ENCODE measurements around the gene MBLAC1.
"Not testable (repeated sequence)": the region's sequence is repeated elsewhere in the genome, so short reads cannot be mapped to it uniquely, and the experiment has no call there.

MBLAC1 gene

DNA sequence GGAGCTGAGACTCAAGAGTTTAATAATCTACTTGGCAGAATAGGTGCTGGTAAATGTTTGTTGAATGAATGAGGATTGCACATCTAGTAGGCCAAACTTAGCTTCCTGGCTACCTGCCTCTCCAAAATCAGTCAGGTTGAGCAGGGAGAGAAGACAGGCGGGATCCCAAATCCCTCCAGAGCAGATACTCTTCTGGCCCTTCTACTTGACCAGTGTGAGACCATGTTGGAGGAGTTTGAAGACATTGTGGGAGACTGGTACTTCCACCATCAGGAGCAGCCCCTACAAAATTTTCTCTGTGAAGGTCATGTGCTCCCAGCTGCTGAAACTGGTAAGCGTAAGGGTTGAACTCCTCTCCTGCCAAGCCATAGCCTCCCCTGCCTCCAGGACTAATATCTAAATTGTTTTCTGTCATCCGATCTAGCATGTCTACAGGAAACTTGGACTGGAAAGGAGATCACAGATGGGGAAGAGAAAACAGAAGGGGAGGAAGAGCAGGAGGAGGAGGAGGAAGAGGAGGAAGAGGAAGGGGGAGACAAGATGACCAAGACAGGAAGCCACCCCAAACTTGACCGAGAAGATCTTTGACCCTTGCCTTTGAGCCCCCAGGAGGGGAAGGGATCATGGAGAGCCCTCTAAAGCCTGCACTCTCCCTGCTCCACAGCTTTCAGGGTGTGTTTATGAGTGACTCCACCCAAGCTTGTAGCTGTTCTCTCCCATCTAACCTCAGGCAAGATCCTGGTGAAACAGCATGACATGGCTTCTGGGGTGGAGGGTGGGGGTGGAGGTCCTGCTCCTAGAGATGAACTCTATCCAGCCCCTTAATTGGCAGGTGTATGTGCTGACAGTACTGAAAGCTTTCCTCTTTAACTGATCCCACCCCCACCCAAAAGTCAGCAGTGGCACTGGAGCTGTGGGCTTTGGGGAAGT lies 2.2 kb upstream of the MBLAC1 start:
- H3K4me3 ChIP-seq (ENCODE audit: low read depth, low read length), result no peak overlapping the region
- TF ChIP-seq, protein P1, sequence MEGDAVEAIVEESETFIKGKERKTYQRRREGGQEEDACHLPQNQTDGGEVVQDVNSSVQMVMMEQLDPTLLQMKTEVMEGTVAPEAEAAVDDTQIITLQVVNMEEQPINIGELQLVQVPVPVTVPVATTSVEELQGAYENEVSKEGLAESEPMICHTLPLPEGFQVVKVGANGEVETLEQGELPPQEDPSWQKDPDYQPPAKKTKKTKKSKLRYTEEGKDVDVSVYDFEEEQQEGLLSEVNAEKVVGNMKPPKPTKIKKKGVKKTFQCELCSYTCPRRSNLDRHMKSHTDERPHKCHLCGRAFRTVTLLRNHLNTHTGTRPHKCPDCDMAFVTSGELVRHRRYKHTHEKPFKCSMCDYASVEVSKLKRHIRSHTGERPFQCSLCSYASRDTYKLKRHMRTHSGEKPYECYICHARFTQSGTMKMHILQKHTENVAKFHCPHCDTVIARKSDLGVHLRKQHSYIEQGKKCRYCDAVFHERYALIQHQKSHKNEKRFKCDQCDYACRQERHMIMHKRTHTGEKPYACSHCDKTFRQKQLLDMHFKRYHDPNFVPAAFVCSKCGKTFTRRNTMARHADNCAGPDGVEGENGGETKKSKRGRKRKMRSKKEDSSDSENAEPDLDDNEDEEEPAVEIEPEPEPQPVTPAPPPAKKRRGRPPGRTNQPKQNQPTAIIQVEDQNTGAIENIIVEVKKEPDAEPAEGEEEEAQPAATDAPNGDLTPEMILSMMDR (IDR thresholded peaks at IDR 0.05; ENCODE audit: borderline replicate concordance, insufficient read depth, low read depth, low read length), result no peak

DNA sequence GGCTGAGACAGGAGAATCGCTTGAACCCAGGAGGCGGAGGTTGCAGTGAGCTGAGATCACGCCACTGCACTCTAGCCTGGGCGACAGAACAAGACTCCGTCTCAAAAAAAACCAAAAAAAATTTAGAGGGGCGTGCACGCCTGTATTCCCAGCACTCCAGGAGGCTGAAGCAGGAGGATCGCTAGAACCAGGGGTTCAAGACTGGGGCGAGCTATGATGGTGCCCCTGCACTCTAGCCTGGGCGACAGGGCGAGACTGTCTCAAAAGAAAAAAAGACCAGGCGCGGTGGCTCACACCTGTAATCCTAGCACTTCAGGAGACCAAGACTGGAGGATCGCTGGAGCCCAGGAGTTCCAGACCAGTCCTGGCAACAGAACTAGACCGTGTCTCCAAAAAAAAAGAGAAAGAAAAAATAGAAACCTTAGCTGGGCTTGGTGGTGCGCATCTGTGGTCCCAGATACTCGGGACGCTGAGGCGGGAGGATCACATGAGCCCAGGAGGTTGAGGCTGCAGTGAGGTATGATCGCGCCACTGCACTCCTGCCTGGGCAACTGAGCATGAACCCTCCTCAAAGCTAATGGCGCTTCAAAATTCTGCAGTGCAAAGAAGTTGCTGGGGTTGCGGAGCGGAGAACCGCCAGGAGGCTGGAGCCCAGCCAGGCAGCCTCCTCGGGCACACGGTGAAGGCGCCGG lies 382 bp upstream of the MBLAC1 start:
- TF ChIP-seq, protein P1 (IDR thresholded peaks at IDR 0.05; ENCODE audit: borderline replicate concordance, insufficient read depth, low read depth, low read length), result no peak
- peak overlapping the region; percentile 87 for H3K4me3 ChIP-seq (ENCODE audit: low read depth, low read length)

DNA sequence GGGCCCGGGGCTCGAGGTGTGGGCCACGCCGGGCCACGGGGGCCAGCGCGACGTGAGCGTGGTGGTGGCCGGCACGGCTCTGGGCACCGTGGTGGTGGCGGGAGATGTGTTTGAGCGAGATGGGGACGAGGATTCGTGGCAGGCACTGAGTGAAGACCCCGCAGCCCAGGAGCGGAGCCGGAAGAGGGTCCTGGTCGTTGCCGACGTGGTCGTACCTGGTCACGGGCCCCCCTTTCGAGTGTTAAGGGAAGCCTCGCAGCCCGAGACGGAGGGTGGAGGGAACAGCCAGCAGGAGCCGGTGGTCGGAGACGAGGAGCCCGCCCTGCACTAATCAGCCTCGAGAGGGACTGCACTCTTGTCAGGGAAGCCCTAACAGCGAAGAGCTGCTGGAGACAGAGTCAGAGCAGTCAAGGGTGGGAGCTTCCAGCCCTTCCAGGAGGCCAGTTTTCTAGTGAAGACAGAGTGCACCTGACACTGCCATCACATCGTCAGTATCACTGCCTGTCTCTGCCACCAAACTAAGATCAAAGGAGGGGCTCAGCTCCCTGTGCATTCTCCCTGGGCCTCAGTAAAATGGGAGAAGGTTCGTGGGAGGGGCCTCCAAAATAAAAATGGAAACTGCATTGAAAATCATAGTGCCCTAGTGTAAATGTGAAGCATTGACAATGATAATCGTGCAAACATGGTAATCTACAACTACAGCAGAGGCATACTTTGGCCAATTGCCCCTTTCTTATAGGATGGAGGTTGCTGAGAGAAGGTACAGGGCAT lies 1.3 kb downstream of the MBLAC1 start:
- TF ChIP-seq, protein P1 (IDR thresholded peaks at IDR 0.05; ENCODE audit: borderline replicate concordance, insufficient read depth, low read depth, low read length), result no peak
- H3K4me3 ChIP-seq (ENCODE audit: low read depth, low read length), result peak overlapping the region; percentile 87

DNA sequence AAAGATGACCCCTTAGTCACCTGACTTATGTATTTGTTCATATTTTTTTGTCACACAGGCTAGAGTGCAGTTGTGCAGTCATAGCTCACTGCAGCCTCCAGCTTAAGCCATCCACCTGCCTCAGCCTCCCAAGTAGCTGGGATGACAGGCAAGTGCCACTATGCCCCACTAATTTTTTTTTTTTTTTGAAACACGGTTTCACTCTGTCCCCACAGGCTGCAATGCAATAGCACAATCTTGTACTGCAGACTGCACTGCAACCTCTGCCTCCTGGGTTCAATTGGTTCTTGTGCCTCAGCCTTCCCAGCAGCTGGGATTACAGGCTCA lies 1.8 kb downstream of the MBLAC1 start:
- TF ChIP-seq, protein P1 (IDR thresholded peaks at IDR 0.05; ENCODE audit: borderline replicate concordance, insufficient read depth, low read depth, low read length), result no peak
- no peak overlapping the region for H3K4me3 ChIP-seq (ENCODE audit: low read depth, low read length)

DNA sequence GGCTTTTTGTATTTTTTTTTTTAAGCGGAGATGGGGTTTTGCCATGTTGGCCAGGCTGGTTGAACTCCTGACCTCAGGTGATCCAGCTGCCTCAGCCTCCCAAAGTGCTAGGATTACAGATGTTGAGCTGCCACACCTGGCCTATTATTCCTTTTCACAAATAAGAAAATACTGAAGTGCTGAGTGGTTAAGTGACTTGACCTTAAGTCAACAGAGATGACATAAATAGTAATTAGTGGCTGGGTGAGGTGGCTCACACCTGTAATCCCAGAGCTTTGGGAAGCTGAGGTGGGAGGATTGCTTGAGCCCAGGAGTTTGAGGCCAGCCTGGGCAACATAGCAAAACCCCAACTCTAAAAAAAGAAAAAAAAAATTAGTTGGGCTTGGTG lies 3.4 kb downstream of the MBLAC1 start:
- H3K4me3 ChIP-seq (ENCODE audit: low read depth, low read length), result not testable (repeated sequence)

DNA sequence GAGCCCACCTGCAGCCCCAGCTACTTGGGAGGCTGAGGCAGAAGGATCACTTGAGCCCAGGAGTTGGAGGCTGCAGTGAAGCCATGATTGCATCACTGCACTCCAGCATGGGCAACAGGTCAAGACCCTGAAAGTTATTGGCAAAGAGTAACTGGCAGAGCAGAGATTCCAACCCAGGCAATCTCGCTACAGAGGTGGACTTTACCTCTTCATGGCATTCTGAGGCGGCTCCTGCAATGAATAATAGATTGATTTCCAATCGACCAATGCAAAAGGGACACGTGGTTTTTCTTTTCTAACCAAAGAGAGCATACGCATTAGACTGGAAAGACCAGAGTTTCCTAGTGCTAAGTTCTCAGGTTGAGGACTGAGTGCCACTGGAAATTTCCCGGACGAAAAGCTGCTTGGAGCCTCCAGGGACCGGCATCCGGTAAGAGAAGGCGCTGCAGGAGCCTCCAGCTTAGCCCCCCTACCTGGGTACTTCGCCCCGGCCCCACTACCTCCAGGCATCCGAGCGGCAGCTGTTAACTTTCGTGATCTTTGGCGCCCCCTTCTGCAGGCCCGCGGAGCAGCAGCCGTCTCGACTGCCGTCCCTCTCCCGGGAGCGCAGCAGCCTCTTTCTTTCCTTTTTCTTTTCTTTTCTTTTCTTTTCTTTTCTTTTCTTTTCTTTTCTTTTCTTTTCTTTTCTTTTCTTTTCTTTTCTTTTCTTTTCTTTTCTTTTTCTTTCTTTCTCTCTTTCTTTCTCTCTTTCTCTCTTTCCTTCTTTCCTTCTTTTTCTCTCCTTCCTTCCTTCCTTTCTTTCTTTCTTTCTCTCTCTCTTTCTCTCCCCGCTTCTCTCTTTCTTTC lies 4.1 kb downstream of the MBLAC1 start:
- H3K4me3 ChIP-seq (ENCODE audit: low read depth, low read length), result no peak overlapping the region
- TF ChIP-seq, protein P1 (IDR thresholded peaks at IDR 0.05; ENCODE audit: borderline replicate concordance, insufficient read depth, low read depth, low read length), result peak; percentile 80

DNA sequence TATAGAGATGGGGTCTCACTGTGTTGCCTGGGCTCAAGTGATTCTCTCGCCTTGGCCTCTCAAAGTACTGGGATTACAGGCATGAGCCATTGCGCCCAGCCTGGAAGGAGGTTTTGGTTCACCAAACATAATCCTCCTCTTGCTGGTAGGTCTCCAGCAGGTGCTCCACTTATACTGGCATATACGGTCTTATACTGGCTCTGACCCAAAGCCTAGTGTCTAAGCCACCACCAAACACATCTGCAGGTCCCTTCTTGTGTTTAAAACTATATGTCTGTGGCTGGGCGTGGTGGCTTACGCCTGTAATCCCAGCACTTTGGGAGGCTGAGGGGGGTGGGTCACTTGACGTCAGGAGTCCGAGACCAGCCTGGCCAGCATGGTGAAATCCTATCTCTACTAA lies 5.4 kb downstream of the MBLAC1 start:
- TF ChIP-seq, protein P1 (IDR thresholded peaks at IDR 0.05; ENCODE audit: borderline replicate concordance, insufficient read depth, low read depth, low read length), result no peak
- H3K4me3 ChIP-seq (ENCODE audit: low read depth, low read length), result no peak overlapping the region
